ENCODE data around the gene AGAP1. TPM values are rescaled to one million over a fixed set of nuclear protein-coding genes. Genes with fewer than 3 reads are reported as not detected.

AGAP1 gene
- total and polyA plus RNA-seq, 7 donors: 4.2 to 21.6 (median 16.6) TPM

- H3K27ac ChIP-seq: no peak overlapping the region
- no peaks in the 10 kb centered on the region for H3K36me3 ChIP-seq (ENCODE audit: insufficient read depth in 1 of 2, low read depth in 1 of 2)
- no peak overlapping the region for H3K4me3 ChIP-seq
- no peaks in the 10 kb centered on the region for H3K4me1 ChIP-seq
- no peaks in the 10 kb centered on the region for H3K9me3 ChIP-seq
- intact Hi-C loops (cut with DNase I): no loop called here
- 54 to 72% (median 55%) methylated on average over 5 of the region's 5 CpGs for WGBS, 3 donors
- DNase-seq (no peak), ATAC-seq (no peak)
- no peaks in the 10 kb centered on the region for H3K27me3 ChIP-seq (ENCODE audit: insufficient read depth in 3 of 3, low read length in 2 of 3)
- TF ChIP-seq, protein P1, sequence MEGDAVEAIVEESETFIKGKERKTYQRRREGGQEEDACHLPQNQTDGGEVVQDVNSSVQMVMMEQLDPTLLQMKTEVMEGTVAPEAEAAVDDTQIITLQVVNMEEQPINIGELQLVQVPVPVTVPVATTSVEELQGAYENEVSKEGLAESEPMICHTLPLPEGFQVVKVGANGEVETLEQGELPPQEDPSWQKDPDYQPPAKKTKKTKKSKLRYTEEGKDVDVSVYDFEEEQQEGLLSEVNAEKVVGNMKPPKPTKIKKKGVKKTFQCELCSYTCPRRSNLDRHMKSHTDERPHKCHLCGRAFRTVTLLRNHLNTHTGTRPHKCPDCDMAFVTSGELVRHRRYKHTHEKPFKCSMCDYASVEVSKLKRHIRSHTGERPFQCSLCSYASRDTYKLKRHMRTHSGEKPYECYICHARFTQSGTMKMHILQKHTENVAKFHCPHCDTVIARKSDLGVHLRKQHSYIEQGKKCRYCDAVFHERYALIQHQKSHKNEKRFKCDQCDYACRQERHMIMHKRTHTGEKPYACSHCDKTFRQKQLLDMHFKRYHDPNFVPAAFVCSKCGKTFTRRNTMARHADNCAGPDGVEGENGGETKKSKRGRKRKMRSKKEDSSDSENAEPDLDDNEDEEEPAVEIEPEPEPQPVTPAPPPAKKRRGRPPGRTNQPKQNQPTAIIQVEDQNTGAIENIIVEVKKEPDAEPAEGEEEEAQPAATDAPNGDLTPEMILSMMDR (IDR thresholded peaks at IDR 0.05): no peak
These were observed 43.7 kb downstream of the AGAP1 start for GRCh38 chr2:235537587-235537986.

DNA sequence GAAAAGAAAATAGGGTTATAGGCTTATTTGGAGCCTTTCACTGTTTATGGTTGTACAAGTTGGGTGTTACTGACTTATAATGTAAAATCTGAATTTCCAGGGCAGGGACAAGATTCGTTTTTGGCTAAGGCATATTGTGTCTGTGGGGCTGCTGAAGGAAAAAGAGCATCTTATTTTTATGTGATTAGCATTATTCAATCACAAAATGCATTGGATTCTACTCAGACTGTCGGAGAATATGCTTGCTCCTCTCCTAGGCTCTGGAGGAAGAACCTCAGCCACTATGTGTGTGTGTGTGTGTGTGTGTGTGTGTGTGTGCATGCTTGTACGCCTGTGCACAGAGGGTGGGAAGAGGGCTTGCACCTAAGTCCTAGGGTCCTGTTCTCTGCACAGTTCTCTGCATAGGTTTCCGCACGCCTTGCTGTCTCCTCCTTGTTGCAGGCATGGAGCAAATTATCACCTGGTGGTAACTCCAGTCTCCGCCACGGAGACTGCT is 44.3 kb downstream of the AGAP1 start:
- H3K9me3 ChIP-seq: no peaks in the 10 kb centered on the region
- H3K4me1 ChIP-seq: no peaks in the 10 kb centered on the region
- WGBS, 3 donors: 83 to 90% (median 84%) methylated on average over 7 of the region's 7 CpGs
- no peaks in the 10 kb centered on the region for H3K27me3 ChIP-seq (ENCODE audit: insufficient read depth in 3 of 3, low read length in 2 of 3)
- DNase-seq (no peak), ATAC-seq (no peak)
- TF ChIP-seq, protein P1 (IDR thresholded peaks at IDR 0.05): no peak
- no peak overlapping the region for H3K27ac ChIP-seq
- H3K4me3 ChIP-seq: no peak overlapping the region
- no peaks in the 10 kb centered on the region for H3K36me3 ChIP-seq (ENCODE audit: insufficient read depth in 1 of 2, low read depth in 1 of 2)
- intact Hi-C loops (cut with DNase I): no loop called here

DNA sequence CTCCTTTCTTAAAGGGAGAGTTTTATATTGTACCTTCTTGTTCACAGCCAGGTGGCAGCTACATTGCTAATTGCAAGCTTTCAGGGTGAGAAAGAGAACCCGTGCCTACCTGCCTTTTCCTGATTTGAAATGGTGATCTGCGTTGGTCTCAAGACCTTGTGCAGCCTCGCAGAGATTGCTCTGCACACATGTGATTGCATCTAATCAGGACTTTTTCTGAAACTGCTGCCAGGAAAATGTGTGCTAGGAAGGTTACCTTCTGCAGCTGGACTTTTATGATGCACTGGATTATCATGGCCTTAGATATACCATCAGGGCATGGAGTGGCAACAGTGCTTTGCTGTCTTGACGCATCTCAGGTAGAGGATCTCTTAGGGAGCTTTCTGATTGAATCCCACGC is 45.1 kb downstream of the AGAP1 start:
- intact Hi-C loops (cut with DNase I): no loop called here
- H3K4me1 ChIP-seq: no peaks in the 10 kb centered on the region
- no peak for DNase-seq
- TF ChIP-seq, protein P1 (IDR thresholded peaks at IDR 0.05): no peak
- no peak overlapping the region for H3K27ac ChIP-seq
- ATAC-seq: no peak
- H3K27me3 ChIP-seq (ENCODE audit: insufficient read depth in 3 of 3, low read length in 2 of 3): no peaks in the 10 kb centered on the region
- H3K9me3 ChIP-seq: no peaks in the 10 kb centered on the region
- no peak overlapping the region for H3K4me3 ChIP-seq
- whole genome bisulfite sequencing, 3 donors: 79 to 80% (median 79%) methylated on average over 5 of the region's 5 CpGs
- no peaks in the 10 kb centered on the region for H3K36me3 ChIP-seq (ENCODE audit: insufficient read depth in 1 of 2, low read depth in 1 of 2)

DNA sequence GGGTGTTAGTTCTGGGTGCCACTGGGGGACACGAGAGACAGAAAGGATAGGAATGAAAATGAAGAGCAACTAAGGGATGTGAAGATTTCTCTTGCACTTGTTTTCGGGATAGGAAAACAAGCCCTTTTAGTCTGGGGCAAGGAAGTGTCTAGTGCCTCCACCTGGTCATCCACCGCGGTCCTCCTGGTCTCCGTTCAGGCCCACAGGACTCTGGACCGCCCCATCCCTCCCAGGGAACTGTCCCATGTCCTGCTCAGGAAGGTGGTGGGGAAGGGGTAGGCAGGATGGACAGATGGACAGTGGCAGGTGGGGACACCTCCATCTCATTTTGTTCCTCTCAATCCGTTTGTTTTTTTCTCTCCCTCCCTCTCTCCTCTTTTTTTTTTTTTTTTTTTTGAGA is 45.9 kb downstream of the AGAP1 start:
- TF ChIP-seq, protein P1 (IDR thresholded peaks at IDR 0.05): no peak
- H3K27me3 ChIP-seq (ENCODE audit: insufficient read depth in 3 of 3, low read length in 2 of 3): no peaks in the 10 kb centered on the region
- 88 to 93% (median 91%) methylated on average over 7 of the region's 7 CpGs for WGBS, 3 donors
- H3K4me3 ChIP-seq: no peak overlapping the region
- no peaks in the 10 kb centered on the region for H3K9me3 ChIP-seq
- intact Hi-C loops (cut with DNase I): no loop called here
- DNase-seq: no peak
- H3K27ac ChIP-seq: no peak overlapping the region
- H3K4me1 ChIP-seq: no peaks in the 10 kb centered on the region
- H3K36me3 ChIP-seq (ENCODE audit: insufficient read depth in 1 of 2, low read depth in 1 of 2): no peaks in the 10 kb centered on the region
- ATAC-seq: no peak

DNA sequence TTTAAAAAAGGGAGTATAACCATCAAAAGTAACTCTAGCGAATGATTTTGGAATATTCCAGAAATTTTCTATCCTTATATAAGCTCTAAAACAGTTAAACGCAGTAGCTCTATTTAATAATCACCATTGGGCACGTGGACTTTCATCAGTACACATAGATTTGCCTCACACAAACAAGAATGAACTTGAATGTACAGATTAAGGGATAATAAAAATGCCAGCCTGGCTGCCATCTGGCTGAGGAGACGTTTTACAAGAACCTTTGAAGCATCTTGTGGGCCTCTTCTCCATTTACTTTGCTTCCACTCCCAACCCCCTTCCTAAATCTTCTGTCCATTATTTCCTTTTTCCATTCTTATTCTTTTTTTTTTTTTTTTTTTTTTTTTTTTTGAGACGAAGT is 47.2 kb downstream of the AGAP1 start:
- TF ChIP-seq, protein P1 (IDR thresholded peaks at IDR 0.05): no peak
- Histone ChIP-seq H3K4me1 (no peaks in the 10 kb centered on the region), H3K36me3 (ENCODE audit: insufficient read depth in 1 of 2, low read depth in 1 of 2) (no peaks in the 10 kb centered on the region), H3K9me3 (no peaks in the 10 kb centered on the region), H3K27me3 (ENCODE audit: insufficient read depth in 3 of 3, low read length in 2 of 3) (no peaks in the 10 kb centered on the region), H3K27ac (no peak overlapping the region), H3K4me3 (no peak overlapping the region)
- no peak for ATAC-seq
- intact Hi-C loops (cut with DNase I): no loop called here
- 90 to 98% (median 92%) methylated on average over 4 to 5 of the region's 5 CpGs for WGBS, 3 donors
- no peak for DNase-seq
